Measurements from ENCODE around the gene NTMT2. TPM values are rescaled to one million over a fixed set of nuclear protein-coding genes. Genes with fewer than 3 reads are reported as not detected.

Gene NTMT2
- total and polyA plus RNA-seq, 2 donors (not counting 1 experiment from before 2014, with no cell fraction given): not detected

- intact Hi-C loops (cut with micrococcal nuclease): no loop called here
- H3K4me1 Mint-ChIP-seq: no peaks in the 10 kb centered on the region
- H2AFZ ChIP-seq (ENCODE audit: insufficient read depth, low read depth, low read length, poor library complexity, severe bottlenecking): no peak overlapping the region
- H3K27ac ChIP-seq (ENCODE audit: low read length in 2 of 2): no peak overlapping the region
- no peaks in the 10 kb centered on the region for H4K20me1 ChIP-seq (ENCODE audit: control insufficient read depth, insufficient read depth, low read length, poor library complexity, severe bottlenecking)
- 0% methylated on average over 1 of the region's 2 CpGs for WGBS (ENCODE audit: insufficient coverage)
- no peaks in the 10 kb centered on the region for H3K36me3 ChIP-seq (replicated peaks in 1 of 2; ENCODE audit: control extremely low read depth in 1 of 2, control insufficient read depth in 1 of 2, extremely low read depth in 1 of 2, insufficient read depth in 2 of 2, low read length in 1 of 2)
- no peaks in the 10 kb centered on the region for H3K4me1 ChIP-seq (ENCODE audit: control insufficient read depth in 2 of 2, insufficient read depth in 2 of 2, low read length in 2 of 2)
- no peak overlapping the region for H3K4me3 Mint-ChIP-seq
- ChIA-PET CTCF (no interaction called here), POLR2A (no interaction called here)
- H3K27me3 ChIP-seq (replicated peaks in 1 of 4; ENCODE audit: control extremely low read depth in 1 of 4, control insufficient read depth in 3 of 4, insufficient read depth in 4 of 4, low read length in 3 of 4): no peaks in the 10 kb centered on the region
- TF ChIP-seq CTCF (IDR thresholded peaks at IDR 0.05) (no peak), EZH2 (IDR thresholded peaks at IDR 0.05; ENCODE audit: borderline replicate concordance, insufficient read depth, low read depth, low read length, poor library complexity, severe bottlenecking) (no peak)
- no peak overlapping the region for H3K4me3 ChIP-seq (ENCODE audit: control extremely low read depth in 1 of 5, extremely low read depth in 1 of 5, insufficient read depth in 1 of 5, low read depth in 2 of 5, low read length in 4 of 5)
- H3K9me3 ChIP-seq (ENCODE audit: control extremely low read depth in 1 of 3, control insufficient read depth in 2 of 3, insufficient read depth in 1 of 3, low read length in 2 of 3): peaks cover 0 to 9% (median 3%) of the 10 kb centered on the region in 3 donors
- DNase-seq (no peak), ATAC-seq (ENCODE audit: low read depth) (no peak)
- H3K9ac ChIP-seq (ENCODE audit: low read length): no peak overlapping the region
- H3K79me2 ChIP-seq (ENCODE audit: control insufficient read depth, insufficient read depth, low read length): no peaks in the 10 kb centered on the region
- H3K27me3 Mint-ChIP-seq: peaks cover 14% of the 10 kb centered on the region
- no peak overlapping the region for H3K4me2 ChIP-seq (replicated peaks; ENCODE audit: low read depth, low read length, poor library complexity, severe bottlenecking)
- peaks cover 7% of the 10 kb centered on the region for H3K9me3 Mint-ChIP-seq (ENCODE audit: insufficient read depth)
- no peak overlapping the region for H3K27ac Mint-ChIP-seq
Observed at GRCh38 chr1:170150016-170150415, 4.3 kb downstream of the NTMT2 start.

- ChIA-PET CTCF (no interaction called here), POLR2A (no interaction called here)
- H3K4me2 ChIP-seq (replicated peaks; ENCODE audit: low read depth, low read length, poor library complexity, severe bottlenecking): no peak overlapping the region
- Mint-ChIP-seq H3K4me3 (no peak overlapping the region), H3K9me3 (ENCODE audit: insufficient read depth) (peaks cover 7% of the 10 kb centered on the region), H3K27ac (no peak overlapping the region), H3K4me1 (no peaks in the 10 kb centered on the region), H3K27me3 (peaks cover 8% of the 10 kb centered on the region)
- no peaks in the 10 kb centered on the region for H4K20me1 ChIP-seq (ENCODE audit: control insufficient read depth, insufficient read depth, low read length, poor library complexity, severe bottlenecking)
- H3K27me3 ChIP-seq (replicated peaks in 1 of 4; ENCODE audit: control extremely low read depth in 1 of 4, control insufficient read depth in 3 of 4, insufficient read depth in 4 of 4, low read length in 3 of 4): no peaks in the 10 kb centered on the region
- no peak overlapping the region for H3K9ac ChIP-seq (ENCODE audit: low read length)
- no peaks in the 10 kb centered on the region for H3K4me1 ChIP-seq (ENCODE audit: control insufficient read depth in 2 of 2, insufficient read depth in 2 of 2, low read length in 2 of 2)
- no CpG with 5 or more reads among the region's 2 CpGs for WGBS (ENCODE audit: insufficient coverage)
- no peaks in the 10 kb centered on the region for H3K36me3 ChIP-seq (replicated peaks in 1 of 2; ENCODE audit: control extremely low read depth in 1 of 2, control insufficient read depth in 1 of 2, extremely low read depth in 1 of 2, insufficient read depth in 2 of 2, low read length in 1 of 2)
- H3K79me2 ChIP-seq (ENCODE audit: control insufficient read depth, insufficient read depth, low read length): no peaks in the 10 kb centered on the region
- no peak for ATAC-seq (ENCODE audit: low read depth)
- no peak overlapping the region for H2AFZ ChIP-seq (ENCODE audit: insufficient read depth, low read depth, low read length, poor library complexity, severe bottlenecking)
- H3K9me3 ChIP-seq (ENCODE audit: control extremely low read depth in 1 of 3, control insufficient read depth in 2 of 3, insufficient read depth in 1 of 3, low read length in 2 of 3): peaks cover 0 to 9% (median 3%) of the 10 kb centered on the region in 3 donors
- TF ChIP-seq EZH2 (IDR thresholded peaks at IDR 0.05; ENCODE audit: borderline replicate concordance, insufficient read depth, low read depth, low read length, poor library complexity, severe bottlenecking) (no peak), CTCF (IDR thresholded peaks at IDR 0.05) (no peak)
- no peak overlapping the region for H3K27ac ChIP-seq (ENCODE audit: low read length in 2 of 2)
- H3K4me3 ChIP-seq (ENCODE audit: control extremely low read depth in 1 of 5, extremely low read depth in 1 of 5, insufficient read depth in 1 of 5, low read depth in 2 of 5, low read length in 4 of 5): no peak overlapping the region
- DNase-seq: no peak
- intact Hi-C loops (cut with micrococcal nuclease): no loop called here
Observed at GRCh38 chr1:170150921-170151320, 5.2 kb downstream of the NTMT2 start.
